SK-N-SH (cell line): ENCODE results near the gene UBTF.

ENCODE experiments used
- JUND ChIP-seq: IDR thresholded peaks from 2 replicates; pipeline ENCODE4 v1.4.0; 2012
- MXI1 ChIP-seq: IDR thresholded peaks from 2 replicates; pipeline ENCODE4 v1.6.1; 2012; ENCODE audit warnings: mild to moderate bottlenecking, low read depth, low read length, improper control_type of control experiment
- POLR2AphosphoS5 ChIP-seq: IDR thresholded peaks from 2 replicates; pipeline ENCODE4 v1.6.1; 2012; ENCODE audit warnings: low read depth, low read length
- TAF1 ChIP-seq: IDR thresholded peaks from 2 replicates; pipeline ENCODE4 v1.6.1; 2012; ENCODE audit warnings: low read depth, mild to moderate bottlenecking, low read length, moderate library complexity, borderline replicate concordance
- YY1 ChIP-seq: IDR thresholded peaks from 2 replicates; pipeline ENCODE4 v1.4.0; 2012; ENCODE audit warnings: low read depth, mild to moderate bottlenecking
- TF ChIP-seq, protein P1 (sequence below): IDR thresholded peaks from 2 replicates; pipeline ENCODE4 v1.4.0; 2012; ENCODE audit warnings: low read depth
- TF ChIP-seq, protein P2 (sequence below): IDR thresholded peaks from 2 replicates; pipeline ENCODE4 v1.6.1; 2012; ENCODE audit warnings: mild to moderate bottlenecking, low read depth, low read length, moderate library complexity
- TF ChIP-seq, protein P3 (sequence below): fragments of 200-600 bp; sonication (generic); IDR thresholded peaks from 2 replicates; pipeline ENCODE4 v1.6.1; 2017; ENCODE audit warnings: antibody characterized with exemption, mild to moderate bottlenecking, moderate library complexity

DNA sequence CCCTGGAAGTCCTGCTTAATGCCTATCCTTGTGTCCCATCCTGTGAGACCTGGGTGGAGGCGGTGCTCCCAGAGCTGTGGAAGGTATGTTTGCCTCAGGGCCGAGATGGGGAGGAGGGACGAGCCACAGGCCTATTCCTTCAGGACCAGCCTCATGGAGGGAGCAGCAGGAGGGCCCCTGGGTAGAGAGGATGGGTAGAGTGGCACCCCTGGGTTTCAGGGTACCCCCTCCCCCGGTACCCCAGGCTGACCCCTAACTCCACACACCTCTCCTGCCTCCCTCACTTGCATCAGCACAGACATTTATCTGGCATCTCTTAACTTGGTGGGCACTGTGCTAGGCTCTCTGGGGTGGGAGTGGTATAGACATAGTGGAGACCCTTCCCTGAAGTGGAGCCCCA lies 41.8 kb downstream of the UBTF start:
- TF ChIP-seq TAF1 (no peak), JUND (no peak), MXI1 (no peak), POLR2AphosphoS5 (no peak), YY1 (no peak)
- TF ChIP-seq, protein P1, sequence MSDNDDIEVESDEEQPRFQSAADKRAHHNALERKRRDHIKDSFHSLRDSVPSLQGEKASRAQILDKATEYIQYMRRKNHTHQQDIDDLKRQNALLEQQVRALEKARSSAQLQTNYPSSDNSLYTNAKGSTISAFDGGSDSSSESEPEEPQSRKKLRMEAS = no peak
- TF ChIP-seq, protein P2, sequence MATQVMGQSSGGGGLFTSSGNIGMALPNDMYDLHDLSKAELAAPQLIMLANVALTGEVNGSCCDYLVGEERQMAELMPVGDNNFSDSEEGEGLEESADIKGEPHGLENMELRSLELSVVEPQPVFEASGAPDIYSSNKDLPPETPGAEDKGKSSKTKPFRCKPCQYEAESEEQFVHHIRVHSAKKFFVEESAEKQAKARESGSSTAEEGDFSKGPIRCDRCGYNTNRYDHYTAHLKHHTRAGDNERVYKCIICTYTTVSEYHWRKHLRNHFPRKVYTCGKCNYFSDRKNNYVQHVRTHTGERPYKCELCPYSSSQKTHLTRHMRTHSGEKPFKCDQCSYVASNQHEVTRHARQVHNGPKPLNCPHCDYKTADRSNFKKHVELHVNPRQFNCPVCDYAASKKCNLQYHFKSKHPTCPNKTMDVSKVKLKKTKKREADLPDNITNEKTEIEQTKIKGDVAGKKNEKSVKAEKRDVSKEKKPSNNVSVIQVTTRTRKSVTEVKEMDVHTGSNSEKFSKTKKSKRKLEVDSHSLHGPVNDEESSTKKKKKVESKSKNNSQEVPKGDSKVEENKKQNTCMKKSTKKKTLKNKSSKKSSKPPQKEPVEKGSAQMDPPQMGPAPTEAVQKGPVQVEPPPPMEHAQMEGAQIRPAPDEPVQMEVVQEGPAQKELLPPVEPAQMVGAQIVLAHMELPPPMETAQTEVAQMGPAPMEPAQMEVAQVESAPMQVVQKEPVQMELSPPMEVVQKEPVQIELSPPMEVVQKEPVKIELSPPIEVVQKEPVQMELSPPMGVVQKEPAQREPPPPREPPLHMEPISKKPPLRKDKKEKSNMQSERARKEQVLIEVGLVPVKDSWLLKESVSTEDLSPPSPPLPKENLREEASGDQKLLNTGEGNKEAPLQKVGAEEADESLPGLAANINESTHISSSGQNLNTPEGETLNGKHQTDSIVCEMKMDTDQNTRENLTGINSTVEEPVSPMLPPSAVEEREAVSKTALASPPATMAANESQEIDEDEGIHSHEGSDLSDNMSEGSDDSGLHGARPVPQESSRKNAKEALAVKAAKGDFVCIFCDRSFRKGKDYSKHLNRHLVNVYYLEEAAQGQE = no peak
- TF ChIP-seq, protein P3, sequence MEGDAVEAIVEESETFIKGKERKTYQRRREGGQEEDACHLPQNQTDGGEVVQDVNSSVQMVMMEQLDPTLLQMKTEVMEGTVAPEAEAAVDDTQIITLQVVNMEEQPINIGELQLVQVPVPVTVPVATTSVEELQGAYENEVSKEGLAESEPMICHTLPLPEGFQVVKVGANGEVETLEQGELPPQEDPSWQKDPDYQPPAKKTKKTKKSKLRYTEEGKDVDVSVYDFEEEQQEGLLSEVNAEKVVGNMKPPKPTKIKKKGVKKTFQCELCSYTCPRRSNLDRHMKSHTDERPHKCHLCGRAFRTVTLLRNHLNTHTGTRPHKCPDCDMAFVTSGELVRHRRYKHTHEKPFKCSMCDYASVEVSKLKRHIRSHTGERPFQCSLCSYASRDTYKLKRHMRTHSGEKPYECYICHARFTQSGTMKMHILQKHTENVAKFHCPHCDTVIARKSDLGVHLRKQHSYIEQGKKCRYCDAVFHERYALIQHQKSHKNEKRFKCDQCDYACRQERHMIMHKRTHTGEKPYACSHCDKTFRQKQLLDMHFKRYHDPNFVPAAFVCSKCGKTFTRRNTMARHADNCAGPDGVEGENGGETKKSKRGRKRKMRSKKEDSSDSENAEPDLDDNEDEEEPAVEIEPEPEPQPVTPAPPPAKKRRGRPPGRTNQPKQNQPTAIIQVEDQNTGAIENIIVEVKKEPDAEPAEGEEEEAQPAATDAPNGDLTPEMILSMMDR = no peak
